Nephron progenitor cell (in vitro differentiated cells): ENCODE results near the gene FBXL7.

Source experiments
- DNase-seq: peaks from one replicate; pipeline ENCODE4 v3.0.0; 2021
- H3K27ac Mint-ChIP-seq: 2 replicates; pipeline ENCODE4 v1.8.0; 2021; ENCODE audit warnings: mild to moderate bottlenecking, moderate library complexity, mixed read lengths
- H3K27me3 Mint-ChIP-seq: 2 replicates; pipeline ENCODE4 v1.8.0; 2021; ENCODE audit warnings: mild to moderate bottlenecking, low read depth, mixed read lengths; ENCODE audit not compliant: poor library complexity
- H3K36me3 Mint-ChIP-seq: 2 replicates; pipeline ENCODE4 v1.8.0; 2021; ENCODE audit warnings: low read depth, mixed read lengths
- H3K4me1 Mint-ChIP-seq: 2 replicates; pipeline ENCODE4 v1.8.0; 2021; ENCODE audit warnings: mixed read lengths
- H3K4me3 Mint-ChIP-seq: 2 replicates; pipeline ENCODE4 v1.8.0; 2021; ENCODE audit warnings: mild to moderate bottlenecking, moderate library complexity, mixed read lengths
- H3K9me3 Mint-ChIP-seq: 2 replicates; pipeline ENCODE4 v1.8.0; 2021; ENCODE audit warnings: mild to moderate bottlenecking, moderate library complexity, mixed read lengths
- CTCF ChIP-seq: fragments of 200-600 bp; sonication (generic); IDR thresholded peaks from 2 replicates; pipeline ENCODE4 v1.5.0; 2021; ENCODE audit warnings: antibody characterized with exemption

Gene FBXL7

DNA sequence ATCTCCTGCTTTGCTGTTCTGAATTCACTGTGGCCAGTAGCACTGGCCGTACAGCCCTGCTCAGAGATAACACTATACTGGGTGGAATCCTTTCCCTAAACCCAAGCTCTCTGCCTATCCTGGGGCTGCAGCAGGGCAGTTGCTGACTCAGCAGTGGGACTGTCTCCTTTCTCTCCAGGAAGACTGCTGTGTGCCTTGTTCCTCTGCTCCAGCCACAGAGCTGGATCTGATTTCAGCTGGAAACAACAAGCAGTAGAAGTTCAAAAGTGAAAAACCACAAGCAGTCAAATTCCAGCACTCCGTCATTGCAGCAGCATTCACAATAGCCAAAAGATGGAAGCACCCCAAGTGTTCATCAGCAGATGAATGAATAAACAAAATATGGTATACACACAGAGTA lies 105.0 kb downstream of the FBXL7 start:
- no peak for TF ChIP-seq CTCF
- Mint-ChIP-seq H3K4me1 (no peaks in the 10 kb centered on the region), H3K9me3 (no peaks in the 10 kb centered on the region), H3K4me3 (no peak overlapping the region), H3K27me3 (no peaks in the 10 kb centered on the region), H3K36me3 (peaks cover 20% of the 10 kb centered on the region), H3K27ac (no peak overlapping the region)
- DNase-seq: no peak

GRCh38 chr5:15606197-15606596 lies 106.2 kb downstream of the FBXL7 start:
- no peaks in the 10 kb centered on the region for H3K4me1 Mint-ChIP-seq
- no peak overlapping the region for H3K27ac Mint-ChIP-seq
- no peak overlapping the region for H3K4me3 Mint-ChIP-seq
- no peaks in the 10 kb centered on the region for H3K9me3 Mint-ChIP-seq
- no peaks in the 10 kb centered on the region for H3K27me3 Mint-ChIP-seq
- TF ChIP-seq CTCF: no peak
- peaks cover 20% of the 10 kb centered on the region for H3K36me3 Mint-ChIP-seq
- no peak for DNase-seq

GRCh38 chr5:15607076-15607475 lies 107.1 kb downstream of the FBXL7 start:
- no peak for DNase-seq
- no peak for TF ChIP-seq CTCF
- Mint-ChIP-seq H3K27ac (no peak overlapping the region), H3K4me3 (no peak overlapping the region), H3K9me3 (no peaks in the 10 kb centered on the region), H3K4me1 (no peaks in the 10 kb centered on the region), H3K36me3 (peaks cover 12% of the 10 kb centered on the region), H3K27me3 (no peaks in the 10 kb centered on the region)

DNA sequence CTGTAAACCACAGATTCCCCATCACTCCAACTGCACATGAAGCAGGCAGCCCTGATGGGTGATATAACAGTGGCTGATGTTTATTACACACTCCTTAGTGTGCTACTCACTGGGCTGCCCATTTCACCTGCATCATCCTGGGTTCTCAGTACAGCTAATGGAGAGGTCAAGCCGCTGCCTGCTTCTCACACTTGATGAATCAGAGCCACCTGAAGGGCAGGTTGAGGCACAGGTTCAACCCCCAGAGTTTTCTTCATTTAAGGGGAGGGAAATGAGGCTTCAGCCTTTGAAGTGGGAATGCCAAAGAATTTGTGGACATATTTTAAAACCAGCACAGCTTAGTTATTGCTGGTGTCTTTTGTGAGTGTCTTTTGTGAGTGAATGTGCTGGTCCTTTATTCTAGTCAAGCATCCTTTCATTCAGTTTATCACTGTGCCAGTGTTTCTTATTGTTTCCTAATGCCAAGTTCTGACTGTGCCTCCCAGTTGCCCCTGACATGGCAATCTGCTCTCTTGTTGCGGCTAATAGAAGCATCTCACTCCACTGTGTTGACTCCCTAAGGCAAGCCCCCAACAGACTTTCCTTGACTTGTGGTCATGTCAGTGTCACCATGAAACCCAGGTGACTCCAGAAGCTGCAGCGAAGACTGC lies 109.2 kb downstream of the FBXL7 start:
- H3K27ac Mint-ChIP-seq: no peak overlapping the region
- H3K4me1 Mint-ChIP-seq: no peaks in the 10 kb centered on the region
- peaks cover 5% of the 10 kb centered on the region for H3K36me3 Mint-ChIP-seq
- no peak for TF ChIP-seq CTCF
- DNase-seq: no peak
- no peak overlapping the region for H3K4me3 Mint-ChIP-seq
- H3K9me3 Mint-ChIP-seq: no peaks in the 10 kb centered on the region
- no peaks in the 10 kb centered on the region for H3K27me3 Mint-ChIP-seq

- H3K9me3 Mint-ChIP-seq: no peaks in the 10 kb centered on the region
- no peak overlapping the region for H3K27ac Mint-ChIP-seq
- no peaks in the 10 kb centered on the region for H3K4me1 Mint-ChIP-seq
- TF ChIP-seq CTCF: no peak
- H3K27me3 Mint-ChIP-seq: no peaks in the 10 kb centered on the region
- peaks cover under 1% of the 10 kb centered on the region for H3K36me3 Mint-ChIP-seq
- DNase-seq: no peak
- H3K4me3 Mint-ChIP-seq: no peak overlapping the region
Observed at GRCh38 chr5:15610216-15610615, 110.2 kb downstream of the FBXL7 start.

GRCh38 chr5:15611008-15611407 lies 111.0 kb downstream of the FBXL7 start:
- Mint-ChIP-seq H3K27me3 (no peaks in the 10 kb centered on the region), H3K36me3 (no peaks in the 10 kb centered on the region), H3K9me3 (no peaks in the 10 kb centered on the region), H3K4me1 (no peaks in the 10 kb centered on the region), H3K4me3 (no peak overlapping the region), H3K27ac (no peak overlapping the region)
- no peak for DNase-seq
- no peak for TF ChIP-seq CTCF
